ENCODE data around the gene MTG2. TPM values are rescaled to one million over a fixed set of nuclear protein-coding genes. Genes with fewer than 3 reads are reported as not detected.

Gene MTG2
- total RNA-seq, 1 donor from 2014 or later = 31.5 TPM

DNA sequence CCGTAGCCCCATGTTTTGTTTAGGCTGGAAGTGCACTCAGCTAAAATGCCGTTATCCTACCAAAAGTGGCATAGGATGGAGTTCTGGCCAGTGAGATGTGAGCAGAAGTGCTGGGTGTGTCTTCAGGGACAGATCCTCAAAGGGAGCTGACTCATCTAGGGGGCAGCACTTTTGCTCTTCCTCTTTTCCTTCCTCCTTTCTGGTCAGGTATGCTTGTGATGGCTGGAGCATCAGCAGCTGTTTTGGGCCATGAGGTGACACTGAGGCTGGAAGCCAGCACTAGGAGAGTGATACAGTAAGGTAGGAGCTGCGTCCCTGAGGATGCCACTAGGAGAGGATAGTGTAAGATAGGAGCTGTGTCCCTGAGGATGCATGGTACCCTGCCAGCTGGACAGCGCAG lies 50.9 kb downstream of the MTG2 start:
- Histone ChIP-seq H2AFZ (ENCODE audit: low read depth, low read length) (no peak overlapping the region), H3K27me3 (ENCODE audit: insufficient read depth, low read length) (no peaks in the 10 kb centered on the region), H3K9ac (ENCODE audit: low read length) (no peak overlapping the region), H3K36me3 (ENCODE audit: insufficient read depth, low read length) (no peaks in the 10 kb centered on the region), H3K4me2 (ENCODE audit: low read length) (no peak overlapping the region), H3K4me1 (ENCODE audit: insufficient read depth, low read length) (no peaks in the 10 kb centered on the region), H3K27ac (ENCODE audit: low read depth, low read length) (no peak overlapping the region), H3K9me3 (ENCODE audit: insufficient read depth, low read depth, low read length) (peaks cover 5% of the 10 kb centered on the region), H4K20me1 (ENCODE audit: insufficient read depth, low read length) (no peaks in the 10 kb centered on the region), H3K4me3 (ENCODE audit: insufficient read depth, low read depth, low read length) (no peak overlapping the region), H3K79me2 (ENCODE audit: insufficient read depth, low read length) (no peaks in the 10 kb centered on the region)
- H3K4me1 Mint-ChIP-seq (ENCODE audit: low read depth, unreplicated experiment) = peaks cover 2% of the 10 kb centered on the region
- no peak for FAIRE-seq
- H3K9me3 Mint-ChIP-seq (ENCODE audit: unreplicated experiment) = peaks cover 3% of the 10 kb centered on the region
- H3K4me3 Mint-ChIP-seq (ENCODE audit: unreplicated experiment) = no peak overlapping the region
- TF ChIP-seq, protein P1, sequence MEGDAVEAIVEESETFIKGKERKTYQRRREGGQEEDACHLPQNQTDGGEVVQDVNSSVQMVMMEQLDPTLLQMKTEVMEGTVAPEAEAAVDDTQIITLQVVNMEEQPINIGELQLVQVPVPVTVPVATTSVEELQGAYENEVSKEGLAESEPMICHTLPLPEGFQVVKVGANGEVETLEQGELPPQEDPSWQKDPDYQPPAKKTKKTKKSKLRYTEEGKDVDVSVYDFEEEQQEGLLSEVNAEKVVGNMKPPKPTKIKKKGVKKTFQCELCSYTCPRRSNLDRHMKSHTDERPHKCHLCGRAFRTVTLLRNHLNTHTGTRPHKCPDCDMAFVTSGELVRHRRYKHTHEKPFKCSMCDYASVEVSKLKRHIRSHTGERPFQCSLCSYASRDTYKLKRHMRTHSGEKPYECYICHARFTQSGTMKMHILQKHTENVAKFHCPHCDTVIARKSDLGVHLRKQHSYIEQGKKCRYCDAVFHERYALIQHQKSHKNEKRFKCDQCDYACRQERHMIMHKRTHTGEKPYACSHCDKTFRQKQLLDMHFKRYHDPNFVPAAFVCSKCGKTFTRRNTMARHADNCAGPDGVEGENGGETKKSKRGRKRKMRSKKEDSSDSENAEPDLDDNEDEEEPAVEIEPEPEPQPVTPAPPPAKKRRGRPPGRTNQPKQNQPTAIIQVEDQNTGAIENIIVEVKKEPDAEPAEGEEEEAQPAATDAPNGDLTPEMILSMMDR (IDR thresholded peaks at IDR 0.05; ENCODE audit: insufficient read depth, low read depth, low read length) = no peak
- no peak for TF ChIP-seq EZH2 (IDR thresholded peaks at IDR 0.05; ENCODE audit: insufficient read depth, low read length)
- no peak for DNase-seq (ENCODE audit: low read depth)
- peaks cover 10% of the 10 kb centered on the region for H3K27me3 Mint-ChIP-seq (ENCODE audit: low read depth, unreplicated experiment)
- H3K36me3 Mint-ChIP-seq (ENCODE audit: low read depth, unreplicated experiment) = no peaks in the 10 kb centered on the region
- no peak overlapping the region for H3K27ac Mint-ChIP-seq (ENCODE audit: unreplicated experiment)

DNA sequence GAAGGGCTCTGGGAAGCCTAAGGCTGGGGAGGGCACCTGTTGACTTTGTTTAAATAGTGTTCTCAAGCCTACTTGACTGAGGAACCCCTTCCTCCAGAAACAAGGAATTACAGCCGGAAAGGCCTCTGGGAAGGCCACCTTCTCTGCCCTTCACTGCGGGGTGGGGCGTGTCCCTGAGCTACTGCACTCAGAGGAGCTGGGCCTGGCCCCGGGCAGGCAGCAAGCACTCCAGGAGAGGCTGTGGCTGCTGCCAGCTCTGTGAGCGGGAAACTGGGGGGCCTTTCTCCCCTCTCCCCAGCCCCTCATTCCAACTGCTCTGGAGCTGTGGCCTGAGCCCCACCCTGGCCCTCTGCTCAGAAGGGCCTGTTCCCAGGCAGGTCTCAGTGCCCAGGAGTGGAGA lies 51.5 kb downstream of the MTG2 start:
- H3K9ac ChIP-seq (ENCODE audit: low read length) = no peak overlapping the region
- H3K4me3 Mint-ChIP-seq (ENCODE audit: unreplicated experiment) = no peak overlapping the region

More for the DNA sequence above, 51.5 kb downstream of the MTG2 start:
- Mint-ChIP-seq H3K9me3 (ENCODE audit: unreplicated experiment) (peaks cover 3% of the 10 kb centered on the region), H3K27me3 (ENCODE audit: low read depth, unreplicated experiment) (peaks cover 10% of the 10 kb centered on the region), H3K36me3 (ENCODE audit: low read depth, unreplicated experiment) (no peaks in the 10 kb centered on the region), H3K4me1 (ENCODE audit: low read depth, unreplicated experiment) (peaks cover 2% of the 10 kb centered on the region), H3K27ac (ENCODE audit: unreplicated experiment) (no peak overlapping the region)
- H3K4me2 ChIP-seq (ENCODE audit: low read length) = no peak overlapping the region
- H3K4me1 ChIP-seq (ENCODE audit: insufficient read depth, low read length) = peaks cover 5% of the 10 kb centered on the region
- H2AFZ ChIP-seq (ENCODE audit: low read depth, low read length) = no peak overlapping the region
- H4K20me1 ChIP-seq (ENCODE audit: insufficient read depth, low read length) = peaks cover 4% of the 10 kb centered on the region
- peaks cover 3% of the 10 kb centered on the region for H3K9me3 ChIP-seq (ENCODE audit: insufficient read depth, low read depth, low read length)
- H3K27ac ChIP-seq (ENCODE audit: low read depth, low read length) = no peak overlapping the region
- DNase-seq (ENCODE audit: low read depth) = no peak
- no peaks in the 10 kb centered on the region for H3K27me3 ChIP-seq (ENCODE audit: insufficient read depth, low read length)
- H3K36me3 ChIP-seq (ENCODE audit: insufficient read depth, low read length) = no peaks in the 10 kb centered on the region
- H3K79me2 ChIP-seq (ENCODE audit: insufficient read depth, low read length) = peaks cover 6% of the 10 kb centered on the region
- TF ChIP-seq EZH2 (IDR thresholded peaks at IDR 0.05; ENCODE audit: insufficient read depth, low read length) = no peak
- TF ChIP-seq, protein P1 (IDR thresholded peaks at IDR 0.05; ENCODE audit: insufficient read depth, low read depth, low read length) = no peak
- no peak overlapping the region for H3K4me3 ChIP-seq (ENCODE audit: insufficient read depth, low read depth, low read length)
- no peak for FAIRE-seq

Measured in astrocyte (in vitro differentiated cells and primary cell).